Immature natural killer cell (primary cell): ENCODE data around the gene FAM114A2. TPM values are rescaled to one million over a fixed set of nuclear protein-coding genes. Genes with fewer than 3 reads are reported as not detected.
"Not testable (repeated sequence)": the region's sequence is repeated elsewhere in the genome, so short reads cannot be mapped to it uniquely, and the experiment has no call there.

Experiments
- DNase-seq, 3 donors: peaks; one replicate each; pipeline ENCODE4 v3.0.0; 2022; ENCODE audit warnings: mixed read lengths in 1 of 3
- H3K27ac Mint-ChIP-seq, 6 donors: one replicate each; pipeline ENCODE4 v1.8.0; 2020; ENCODE audit warnings: mixed read lengths in 6 of 6, mild to moderate bottlenecking in 5 of 6, inconsistent platforms in 4 of 6, moderate library complexity in 3 of 6
- H3K27me3 Mint-ChIP-seq, 3 donors: one replicate each; pipeline ENCODE4 v1.8.0; 2020 to 2021; ENCODE audit warnings: low read depth in 3 of 3, mild to moderate bottlenecking in 3 of 3, mixed read lengths in 3 of 3, moderate library complexity in 3 of 3, inconsistent platforms in 1 of 3
- H3K36me3 Mint-ChIP-seq, 3 donors: one replicate each; pipeline ENCODE4 v1.8.0; 2020; ENCODE audit warnings: mixed read lengths in 3 of 3, inconsistent platforms in 2 of 3, mild to moderate bottlenecking in 2 of 3
- H3K4me1 Mint-ChIP-seq, 2 donors: one replicate each; pipeline ENCODE4 v1.8.0; 2020; ENCODE audit warnings: inconsistent platforms in 2 of 2, mild to moderate bottlenecking in 2 of 2, mixed read lengths in 2 of 2, moderate library complexity in 1 of 2
- H3K4me3 Mint-ChIP-seq, 5 donors: one replicate each; pipeline ENCODE4 v1.8.0; 2020; ENCODE audit warnings: mild to moderate bottlenecking in 5 of 5, mixed read lengths in 5 of 5, inconsistent platforms in 3 of 5, moderate library complexity in 3 of 5
- H3K9me3 Mint-ChIP-seq, 6 donors: one replicate each; pipeline ENCODE4 v1.8.0; 2020; ENCODE audit warnings: mild to moderate bottlenecking in 6 of 6, mixed read lengths in 6 of 6, inconsistent platforms in 4 of 6, moderate library complexity in 3 of 6
- polyA plus RNA-seq, 3 donors: library from polyadenylated mRNA; unstranded; fragments of 300-500 nt; fragmentation: Illumina TruSeq; gene quantifications; one replicate each; pipeline ENCODE4 v1.2.3, GENCODE V29; 2021

Gene FAM114A2
- 10 to 100 TPM; 11.5 to 20.1 (median 12.7) TPM for polyA plus RNA-seq

- peak; percentile 86 to 89 (median 89) for DNase-seq
- peak within 1 kb of the TSS; percentile 95 to 99 (median 96) for H3K27ac Mint-ChIP-seq
- H3K9me3 Mint-ChIP-seq, result no peaks in the 10 kb centered on the region
- peaks cover 49 to 64% of the 10 kb centered on the region in 2 donors for H3K4me1 Mint-ChIP-seq
- peaks cover 0 to 3% (median 3%) of the 10 kb centered on the region in 3 donors for H3K36me3 Mint-ChIP-seq
- peak within 1 kb of the TSS; percentile 95 to 98 (median 98) for H3K4me3 Mint-ChIP-seq
- H3K27me3 Mint-ChIP-seq, result peaks cover 0 to 10% (median 9%) of the 10 kb centered on the region in 3 donors
Observed at GRCh38 chr5:154038707-154039457, at the start of gene FAM114A2, which contains the start of gene MFAP3. FAM114A2 (minus strand) TSS chr5:154038910; CDS start chr5:154034953, 3,957 bp downstream. MFAP3 (plus strand) TSS chr5:154038967; CDS start chr5:154049723, 10,756 bp downstream.

- no peak for DNase-seq
- no peaks in the 10 kb centered on the region for H3K4me1 Mint-ChIP-seq
- H3K9me3 Mint-ChIP-seq, result no peaks in the 10 kb centered on the region
- H3K27ac Mint-ChIP-seq, result no peak overlapping the region
- H3K36me3 Mint-ChIP-seq, result peaks cover 0 to 8% (median 0%) of the 10 kb centered on the region in 3 donors
- H3K27me3 Mint-ChIP-seq, result peaks cover 2 to 4% (median 3%) of the 10 kb centered on the region in 3 donors
- H3K4me3 Mint-ChIP-seq, result no peak overlapping the region
Observed at GRCh38 chr5:154087260-154087659, 48.5 kb upstream of the FAM114A2 start.

GRCh38 chr5:154086641-154087040 lies 47.9 kb upstream of the FAM114A2 start:
- Mint-ChIP-seq H3K9me3 (no peaks in the 10 kb centered on the region), H3K4me1 (no peaks in the 10 kb centered on the region), H3K27me3 (peaks cover 1 to 4% (median 3%) of the 10 kb centered on the region in 3 donors), H3K4me3 (no peak overlapping the region), H3K27ac (no peak overlapping the region), H3K36me3 (peaks cover 0 to 8% (median 0%) of the 10 kb centered on the region in 3 donors)
- DNase-seq, result no peak

- peaks cover 0 to 8% (median 0%) of the 10 kb centered on the region in 3 donors for H3K36me3 Mint-ChIP-seq
- H3K9me3 Mint-ChIP-seq, result no peaks in the 10 kb centered on the region
- no peak for DNase-seq
- no peak overlapping the region for H3K27ac Mint-ChIP-seq
- H3K27me3 Mint-ChIP-seq, result peaks cover 0 to 4% (median 3%) of the 10 kb centered on the region in 3 donors
- no peaks in the 10 kb centered on the region for H3K4me1 Mint-ChIP-seq
- H3K4me3 Mint-ChIP-seq, result no peak overlapping the region
Observed at GRCh38 chr5:154086146-154086545, 47.4 kb upstream of the FAM114A2 start.

GRCh38 chr5:154084062-154084639 lies 45.4 kb upstream of the FAM114A2 start:
- H3K36me3 Mint-ChIP-seq, result peaks cover 0 to 8% (median 0%) of the 10 kb centered on the region in 3 donors
- no peak for DNase-seq
- no peaks in the 10 kb centered on the region for H3K9me3 Mint-ChIP-seq
- no peak overlapping the region for H3K4me3 Mint-ChIP-seq
- peaks cover 0 to 4% (median 0%) of the 10 kb centered on the region in 3 donors for H3K27me3 Mint-ChIP-seq
- no peaks in the 10 kb centered on the region for H3K4me1 Mint-ChIP-seq
- H3K27ac Mint-ChIP-seq, result no peak overlapping the region

GRCh38 chr5:154081246-154081645 lies 42.5 kb upstream of the FAM114A2 start:
- peaks cover 0 to 3% (median 0%) of the 10 kb centered on the region in 3 donors for H3K36me3 Mint-ChIP-seq
- H3K27me3 Mint-ChIP-seq, result no peaks in the 10 kb centered on the region
- no peaks in the 10 kb centered on the region for H3K9me3 Mint-ChIP-seq
- no peak overlapping the region for H3K4me3 Mint-ChIP-seq
- no peak for DNase-seq
- H3K4me1 Mint-ChIP-seq, result peaks cover 0 to 3% of the 10 kb centered on the region in 2 donors
- H3K27ac Mint-ChIP-seq, result no peak overlapping the region

- H3K27me3 Mint-ChIP-seq, result no peaks in the 10 kb centered on the region
- no peaks in the 10 kb centered on the region for H3K9me3 Mint-ChIP-seq
- H3K4me1 Mint-ChIP-seq, result peaks cover 13 to 22% of the 10 kb centered on the region in 2 donors
- H3K4me3 Mint-ChIP-seq, result no peak overlapping the region
- no peak for DNase-seq
- H3K36me3 Mint-ChIP-seq, result no peaks in the 10 kb centered on the region
- no peak overlapping the region for H3K27ac Mint-ChIP-seq
Observed at GRCh38 chr5:154078272-154078671, 39.6 kb upstream of the FAM114A2 start.

- Mint-ChIP-seq H3K27ac (no peak overlapping the region), H3K36me3 (no peaks in the 10 kb centered on the region), H3K4me3 (no peak overlapping the region), H3K9me3 (no peaks in the 10 kb centered on the region), H3K4me1 (peaks cover 13 to 22% of the 10 kb centered on the region in 2 donors), H3K27me3 (no peaks in the 10 kb centered on the region)
- no peak for DNase-seq
Observed at GRCh38 chr5:154077696-154078095, 39.0 kb upstream of the FAM114A2 start.

GRCh38 chr5:154076240-154076922 lies 37.7 kb upstream of the FAM114A2 start:
- Mint-ChIP-seq H3K27ac (peak overlapping the region in 3 of 6 donors; percentile 32 to 78 (median 67)), H3K9me3 (no peaks in the 10 kb centered on the region), H3K4me3 (peak overlapping the region in 2 of 5 donors; percentile 60 to 61), H3K36me3 (peaks cover 0 to 2% (median 0%) of the 10 kb centered on the region in 3 donors), H3K4me1 (peaks cover 24 to 25% of the 10 kb centered on the region in 2 donors), H3K27me3 (peaks cover 0 to 1% (median under 1%) of the 10 kb centered on the region in 3 donors)
- DNase-seq, result no peak

GRCh38 chr5:154072414-154073171 lies 33.9 kb upstream of the FAM114A2 start:
- Mint-ChIP-seq H3K27ac (peak overlapping the region in 3 of 6 donors; percentile 3 to 76 (median 54)), H3K36me3 (peaks cover 0 to 4% (median 0%) of the 10 kb centered on the region in 3 donors), H3K9me3 (no peaks in the 10 kb centered on the region), H3K27me3 (peaks cover 3 to 7% (median 5%) of the 10 kb centered on the region in 3 donors), H3K4me3 (peak overlapping the region in 1 of 5 donors; percentile 38), H3K4me1 (peaks cover 24 to 25% of the 10 kb centered on the region in 2 donors)
- DNase-seq, result peak; percentile 73 to 80 (median 77)

GRCh38 chr5:154071799-154072413 lies 33.2 kb upstream of the FAM114A2 start:
- H3K36me3 Mint-ChIP-seq, result peaks cover 0 to 4% (median 0%) of the 10 kb centered on the region in 3 donors

GRCh38 chr5:154069854-154070253 lies 31.1 kb upstream of the FAM114A2 start:
- H3K4me1 Mint-ChIP-seq, result peaks cover 9 to 17% of the 10 kb centered on the region in 2 donors
- H3K27ac Mint-ChIP-seq, H3K4me3 Mint-ChIP-seq, DNase-seq, H3K36me3 Mint-ChIP-seq, H3K27me3 Mint-ChIP-seq, H3K9me3 Mint-ChIP-seq: not testable (repeated sequence)

More at GRCh38 chr5:154071799-154072413, 33.2 kb upstream of the FAM114A2 start:
- H3K27ac Mint-ChIP-seq, result peak overlapping the region in 3 of 6 donors; percentile 3 to 76 (median 54)
- peaks cover 24 to 25% of the 10 kb centered on the region in 2 donors for H3K4me1 Mint-ChIP-seq
- H3K4me3 Mint-ChIP-seq, result peak overlapping the region in 2 of 5 donors; percentile 15 to 38
- DNase-seq, result no peak
- peaks cover 3 to 7% (median 5%) of the 10 kb centered on the region in 3 donors for H3K27me3 Mint-ChIP-seq
- H3K9me3 Mint-ChIP-seq, result no peaks in the 10 kb centered on the region
